ENCODE results near the gene CIITA. TPM values are rescaled to one million over a fixed set of nuclear protein-coding genes. Genes with fewer than 3 reads are reported as not detected.

The CIITA gene
- total and polyA plus RNA-seq, 9 of the 15 experiments (the other 6 are each of a cell fraction or from before 2014, with no cell fraction given): 0.01 to 0.20 (median 0.11) TPM; not detected in 4

DNA sequence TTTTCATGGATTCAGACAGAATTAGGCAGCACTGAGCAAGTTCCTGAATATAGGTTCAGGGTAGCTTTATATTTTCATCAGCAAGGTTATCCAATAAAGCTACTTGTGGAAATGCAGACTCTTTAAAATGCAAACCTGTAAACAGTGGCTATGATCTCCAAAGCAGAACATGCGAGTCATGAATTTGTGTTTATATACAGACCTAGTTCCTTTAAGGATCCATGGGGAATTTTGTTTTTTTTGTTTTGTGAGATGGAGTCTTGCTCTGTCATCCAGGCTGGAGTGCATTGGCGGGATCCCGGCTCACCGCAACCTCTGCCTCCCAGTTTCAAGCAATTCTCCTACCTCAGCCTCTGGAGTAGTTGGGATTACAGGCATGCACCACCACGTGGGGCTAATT is 82.2 kb downstream of the CIITA start (continued):
- TF ChIP-seq TAF1 (IDR thresholded peaks at IDR 0.05; ENCODE audit: control insufficient read depth, extremely low read depth, insufficient read depth, low read length, severe bottlenecking) (no peak), PTRF (tag; IDR thresholded peaks at IDR 0.05) (no peak), RBFOX2 (IDR thresholded peaks at IDR 0.05; ENCODE audit: low read depth, low read length) (no peak)

DNA sequence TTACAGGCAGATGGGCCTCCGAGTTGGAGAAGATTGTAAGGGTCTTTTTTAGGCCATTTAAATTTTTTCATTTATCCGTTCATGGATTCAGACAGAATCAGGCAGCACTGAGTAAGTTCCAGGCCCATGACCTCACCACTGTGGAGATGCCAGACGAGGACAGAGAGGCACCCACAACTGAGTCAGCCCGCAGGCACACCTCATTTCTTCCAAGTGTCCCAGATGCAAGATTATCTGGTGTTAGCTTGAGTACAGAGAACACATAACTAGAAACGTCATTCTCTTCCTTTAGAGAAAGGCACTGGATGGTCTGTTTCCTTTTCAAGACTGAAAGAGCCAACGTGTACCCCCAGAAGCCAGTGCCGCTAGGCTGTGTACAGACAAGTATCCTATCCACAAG is 84.2 kb downstream of the CIITA start:
- Histone ChIP-seq H2AFZ (ENCODE audit: low read depth, low read length) (no peak overlapping the region), H3K36me3 (ENCODE audit: control insufficient read depth, insufficient read depth, low read length) (peaks cover 52% of the 10 kb centered on the region), H3K4me1 (replicated peaks in 1 of 2; ENCODE audit: control insufficient read depth in 2 of 2, insufficient read depth in 2 of 2, low read length in 2 of 2) (peaks cover 11 to 18% of the 10 kb centered on the region in 2 experiments; a peak in 4 of 5 replicates), H4K20me1 (replicated peaks; ENCODE audit: control insufficient read depth, insufficient read depth, low read length) (peaks cover 3% of the 10 kb centered on the region), H3K9ac (ENCODE audit: insufficient read depth in 1 of 2, low read depth in 2 of 2, low read length in 2 of 2) (no peak overlapping the region), H3K9me1 (ENCODE audit: control insufficient read depth, insufficient read depth, low read length) (no peaks in the 10 kb centered on the region), H3K4me2 (ENCODE audit: insufficient read depth, low read length) (no peak overlapping the region), H3K4me3 (no peak overlapping the region), H3K9me3 (replicated peaks; ENCODE audit: control insufficient read depth, insufficient read depth, low read depth, low read length) (no peaks in the 10 kb centered on the region), H3K79me2 (ENCODE audit: control insufficient read depth, insufficient read depth, low read length) (peaks cover 3% of the 10 kb centered on the region; the same call in 2 of the 3 replicates), H3K27me3 (ENCODE audit: control insufficient read depth in 2 of 2, insufficient read depth in 2 of 2, low read length in 2 of 2) (no peaks in the 10 kb centered on the region), H3K27ac (ENCODE audit: extremely low read depth, low read depth, low read length) (no peak overlapping the region)
- intact Hi-C loops (cut with micrococcal nuclease) (no loop called here), in situ Hi-C loops (cut with MboI) (loop anchor here (25.0 kb wide), 2 partner anchors 576 to 701 kb away; partner anchors contain the start of gene SNN)
- ChIA-PET POLR2A (no interaction called here), CTCF (ENCODE audit: low intra/inter-chr PET ratio) (interaction anchor here (0.6 kb wide), 2 partner anchors 49 to 396 kb away, joined by 3 to 4 read pairs; no protein-coding TSS in a partner anchor)
- FAIRE-seq: peak; percentile 29
- no TSS peak for BruUV-seq (replicated peaks)
- DNase-seq (ENCODE audit: extremely low read depth in 1 of 4, low spot score in 3 of 4): no peak
- ATAC-seq: no peak
- TF ChIP-seq TRIM25 (IDR thresholded peaks at IDR 0.05; ENCODE audit: borderline replicate concordance) (no peak), ELF1 (tag; IDR thresholded peaks at IDR 0.05) (no peak), ZNF431 (CRISPR knock-in tag; IDR thresholded peaks at IDR 0.05) (no peak), RFX7 (CRISPR knock-in tag; IDR thresholded peaks at IDR 0.05) (no peak), ZC3H4 (CRISPR knock-in tag; IDR thresholded peaks at IDR 0.05; ENCODE audit: borderline replicate concordance) (no peak), MCM3 (IDR thresholded peaks at IDR 0.05) (no peak), ADNP (tag; IDR thresholded peaks at IDR 0.05) (no peak), TSHZ1 (CRISPR knock-in tag; IDR thresholded peaks at IDR 0.05) (no peak), ZNF124 (CRISPR knock-in tag; IDR thresholded peaks at IDR 0.05) (no peak)
- TF ChIP-seq, protein P1, sequence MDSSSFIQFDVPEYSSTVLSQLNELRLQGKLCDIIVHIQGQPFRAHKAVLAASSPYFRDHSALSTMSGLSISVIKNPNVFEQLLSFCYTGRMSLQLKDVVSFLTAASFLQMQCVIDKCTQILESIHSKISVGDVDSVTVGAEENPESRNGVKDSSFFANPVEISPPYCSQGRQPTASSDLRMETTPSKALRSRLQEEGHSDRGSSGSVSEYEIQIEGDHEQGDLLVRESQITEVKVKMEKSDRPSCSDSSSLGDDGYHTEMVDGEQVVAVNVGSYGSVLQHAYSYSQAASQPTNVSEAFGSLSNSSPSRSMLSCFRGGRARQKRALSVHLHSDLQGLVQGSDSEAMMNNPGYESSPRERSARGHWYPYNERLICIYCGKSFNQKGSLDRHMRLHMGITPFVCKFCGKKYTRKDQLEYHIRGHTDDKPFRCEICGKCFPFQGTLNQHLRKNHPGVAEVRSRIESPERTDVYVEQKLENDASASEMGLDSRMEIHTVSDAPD (CRISPR knock-in tag; IDR thresholded peaks at IDR 0.05): no peak
- WGBS (ENCODE audit: insufficient coverage, low coverage, missing lambda C conversion rate): 63% methylated on average over 7 of the region's 7 CpGs
